K562 (cell line): ENCODE measurements around the gene ADORA3. TPM values are rescaled to one million over a fixed set of nuclear protein-coding genes. Genes with fewer than 3 reads are reported as not detected.
A peak's percentile ranks its signal among the peaks of the same experiment; 100 is the strongest.

ENCODE experiments used
- AFF1 ChIP-seq, 2 experiments: fragments of 450-650 bp; IDR thresholded peaks; 2 replicates each; pipeline ENCODE4 v1.6.1; 2018; ENCODE audit warnings: mild to moderate bottlenecking in 2 of 2, low read depth in 1 of 2; ENCODE audit not compliant: partially characterized antibody in 2 of 2
- CHCHD3 ChIP-seq: fragments of 250-450 bp; sonication (Bioruptor Pico); IDR thresholded peaks from 2 replicates; pipeline ENCODE4 v2.1.2; 2022; ENCODE audit warnings: mild to moderate bottlenecking
- ELF2 ChIP-seq: fragments of 250-450 bp; sonication (Bioruptor Pico); IDR thresholded peaks from 2 replicates; pipeline ENCODE4 v1.5.0; 2021; ENCODE audit warnings: mild to moderate bottlenecking
- HMGXB4 ChIP-seq: sonication (generic); formaldehyde crosslinking; IDR thresholded peaks from 2 replicates; pipeline ENCODE4 v1.8.1; 2023; ENCODE audit warnings: mild to moderate bottlenecking, missing genetic modification reagents
- IRF1 ChIP-seq: sonication (generic); formaldehyde crosslinking; IDR thresholded peaks from 2 replicates; pipeline ENCODE4 v1.8.0; 2022; ENCODE audit warnings: missing genetic modification reagents, mild to moderate bottlenecking, borderline replicate concordance
- JUN ChIP-seq, 2 experiments: sonication (generic) in 1 of 2; formaldehyde crosslinking in 1 of 2; IDR thresholded peaks; 2 replicates each; pipeline versions ENCODE4 v1.6.1 to v1.8.0; 2012 to 2022; ENCODE audit warnings: borderline replicate concordance in 2 of 2, mild to moderate bottlenecking in 2 of 2, improper control_type of control experiment in 1 of 2, low read depth in 1 of 2, low read length in 1 of 2, missing genetic modification reagents in 1 of 2
- KAT7 ChIP-seq: sonication (generic); formaldehyde crosslinking; IDR thresholded peaks from 2 replicates; pipeline ENCODE4 v1.8.0; 2022; ENCODE audit warnings: missing genetic modification reagents, mild to moderate bottlenecking, borderline replicate concordance
- KLF10 ChIP-seq: fragments of 250-450 bp; sonication (Bioruptor Pico); IDR thresholded peaks from 2 replicates; pipeline ENCODE4 v1.6.1; 2021; ENCODE audit warnings: matching md5 sums
- NR4A1 ChIP-seq, 2 experiments: fragments of 250-450 bp in 1 of 2; fragments of 450-650 bp in 1 of 2; sonication (Bioruptor Pico) in 1 of 2; IDR thresholded peaks; 2 replicates each; pipeline versions ENCODE4 v1.4.0 to v1.6.1; 2016 to 2020; ENCODE audit warnings: mild to moderate bottlenecking in 2 of 2, missing compliant biosample characterization in 1 of 2, missing genetic modification characterization in 1 of 2, moderate library complexity in 1 of 2
- PCBP2 ChIP-seq: fragments of 200-400 bp; formaldehyde crosslinking; IDR thresholded peaks from 2 replicates; pipeline ENCODE4 v1.6.1; 2018; ENCODE audit warnings: low read length, low read depth, mild to moderate bottlenecking, moderate library complexity; ENCODE audit not compliant: poor library complexity, severe bottlenecking
- RBM34 ChIP-seq: fragments of 200-400 bp; formaldehyde crosslinking; IDR thresholded peaks from 2 replicates; pipeline ENCODE4 v1.6.1; 2018; ENCODE audit warnings: low read length, borderline replicate concordance; ENCODE audit not compliant: insufficient read depth
- SIN3B ChIP-seq: fragments of 450-650 bp; IDR thresholded peaks from 2 replicates; pipeline ENCODE4 v1.6.1; 2017; ENCODE audit warnings: low read depth, mild to moderate bottlenecking, moderate library complexity
- SNAPC5 ChIP-seq: fragments of 250-450 bp; sonication (Bioruptor Pico); IDR thresholded peaks from 2 replicates; pipeline ENCODE4 v1.8.0; 2021; ENCODE audit warnings: moderate library complexity, mild to moderate bottlenecking, inconsistent platforms
- SREBF2 ChIP-seq: sonication (generic); formaldehyde crosslinking; IDR thresholded peaks from 2 replicates; pipeline ENCODE4 v1.4.0; 2020; ENCODE audit warnings: mild to moderate bottlenecking, missing genetic modification reagents
- USF1 ChIP-seq: sonication (generic); formaldehyde crosslinking; IDR thresholded peaks from 2 replicates; pipeline ENCODE4 v1.9.0; 2022; ENCODE audit warnings: mild to moderate bottlenecking, missing genetic modification reagents
- ZNF57 ChIP-seq: fragments of 450-650 bp; formaldehyde crosslinking; IDR thresholded peaks from 2 replicates; pipeline ENCODE4 v1.4.0; 2020; ENCODE audit warnings: mild to moderate bottlenecking, moderate library complexity
- ZNF778 ChIP-seq: fragments of 450-650 bp; formaldehyde crosslinking; IDR thresholded peaks from 2 replicates; pipeline ENCODE4 v1.4.0; 2020; ENCODE audit warnings: mild to moderate bottlenecking, moderate library complexity
- polyA plus RNA-seq, 8 experiments: library from polyadenylated mRNA; depleted of rRNA in 4 of 8; stranded (reverse) in 5 of 8; unstranded in 3 of 8; fragments of >200 nt; fragmentation: Nextera tagmentation in 2 of 8; fragmentation: Illumina TruSeq in 1 of 8; extraction: Ambion mirVana in 2 of 8; extraction: Trizol in 1 of 8; gene quantifications; 2 replicates each; pipeline versions ENCODE4 v1.2.1 to v1.2.3, GENCODE V29; 2011 to 2014; ENCODE audit warnings: inconsistent platforms in 1 of 8, missing spikeins in 1 of 8
- total RNA-seq, 7 experiments: library from RNA; depleted of rRNA in 6 of 7; stranded (reverse); fragments of >200 nt in 6 of 7; fragmentation: Illumina TruSeq in 2 of 7; extraction: Trizol in 2 of 7; gene quantifications; 2 replicates each; pipeline versions ENCODE4 v1.2.1 to v1.2.3, GENCODE V29; 2011 to 2021; ENCODE audit warnings: low replicate concordance in 1 of 7

ADORA3 gene
- total and polyA plus RNA-seq, 9 of the 15 experiments (the other 6 are each of a cell fraction or from before 2014, with no cell fraction given) = 0.09 to 0.35 (median 0.16) TPM; not detected in 3

- TF ChIP-seq HMGXB4 (CRISPR knock-in tag) (no peak), SREBF2 (CRISPR knock-in tag) (no peak), SNAPC5 (CRISPR knock-in tag) (no peak), SIN3B (no peak), AFF1 (IDR thresholded peaks at IDR 0.05; ENCODE audit: low read depth in 1 of 2, partially characterized antibody in 2 of 2) (no peak), ZNF57 (CRISPR knock-in tag) (no peak), KAT7 (peak; percentile 94; the same call in 1 of the 2 replicates), ZNF778 (CRISPR knock-in tag) (no peak), ELF2 (CRISPR knock-in tag) (no peak), JUN (IDR thresholded peaks at IDR 0.05; ENCODE audit: borderline replicate concordance, low read depth, low read length) (no peak; the same call in 1 of the 2 replicates), JUN (CRISPR knock-in tag; IDR thresholded peaks at IDR 0.05; ENCODE audit: borderline replicate concordance) (no peak), USF1 (CRISPR knock-in tag) (no peak), NR4A1 (CRISPR knock-in tag; IDR thresholded peaks at IDR 0.05) (no peak), NR4A1 (tag; IDR thresholded peaks at IDR 0.05) (0 out of 2 replicates have a peak, but pooled peaks have one; percentile 68), KLF10 (CRISPR knock-in tag) (no peak), IRF1 (CRISPR knock-in tag) (no peak), CHCHD3 (no peak), RBM34 (no peak), PCBP2 (no peak)
These were observed 4.2 kb upstream of the ADORA3 start (continued) for GRCh38 chr1:111507411-111508201.
